ENCODE measurements around the gene C1QL1.

Gene C1QL1

DNA sequence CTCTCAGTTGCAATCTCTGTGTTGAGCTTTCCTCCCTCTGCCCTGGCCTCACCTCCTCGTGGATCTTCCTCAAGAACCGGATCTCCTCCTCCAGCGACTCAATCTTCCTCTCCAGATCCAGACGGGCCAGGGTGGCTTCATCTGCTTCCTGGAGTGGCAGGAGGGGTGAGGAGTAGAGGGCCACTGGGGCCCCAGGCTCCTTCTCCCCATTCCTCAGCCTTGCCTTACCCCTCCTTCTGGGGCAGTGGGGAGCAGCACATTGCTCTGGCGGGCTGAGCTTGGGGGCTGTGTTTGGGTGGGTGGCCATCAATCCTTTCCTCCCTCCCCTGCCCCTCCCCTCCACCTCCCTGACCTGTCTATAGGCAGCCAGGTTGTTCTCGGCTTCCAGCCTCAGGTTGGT, 54.4 kb downstream of the C1QL1 start:
- DNase-seq (ENCODE audit: low spot score), result no peak

DNA sequence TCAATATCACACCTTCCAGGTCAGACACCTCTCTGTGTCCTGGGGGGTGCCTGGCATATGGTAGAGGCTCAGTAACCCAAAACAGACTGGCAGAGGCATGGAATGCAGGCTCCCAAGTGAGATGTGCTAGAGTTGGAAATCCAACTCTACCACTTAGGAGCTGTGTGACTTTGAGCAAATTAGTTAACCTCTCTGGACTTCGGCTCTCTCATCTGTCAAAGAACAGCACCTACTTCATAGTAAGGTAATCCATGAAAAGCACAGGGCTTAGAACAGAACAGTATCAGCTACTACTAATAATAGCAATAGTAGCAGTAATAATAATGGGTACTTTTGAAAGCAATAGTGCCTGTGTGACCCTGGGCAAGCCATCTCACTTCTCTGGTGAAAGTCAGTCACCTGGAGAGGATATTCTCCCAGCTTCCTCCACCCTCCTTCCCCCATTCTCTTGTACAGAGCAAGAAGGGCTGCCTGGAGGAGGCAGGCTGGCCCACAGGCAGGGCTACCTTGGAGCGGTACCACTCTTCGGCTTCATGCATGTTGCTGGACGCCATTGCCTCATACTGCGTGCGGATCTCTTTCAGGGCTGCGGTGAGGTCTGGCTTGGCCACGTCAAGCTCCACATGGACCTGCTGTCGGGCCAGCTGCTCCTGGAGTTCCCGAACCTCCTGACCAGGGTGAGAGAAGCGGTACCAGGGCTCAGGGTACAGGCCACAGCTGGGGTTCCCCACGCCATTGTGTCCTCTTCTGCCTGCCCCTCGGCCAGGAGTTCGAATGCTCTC, 55.1 kb downstream of the C1QL1 start:
- DNase-seq (ENCODE audit: low spot score), result no peak

DNA sequence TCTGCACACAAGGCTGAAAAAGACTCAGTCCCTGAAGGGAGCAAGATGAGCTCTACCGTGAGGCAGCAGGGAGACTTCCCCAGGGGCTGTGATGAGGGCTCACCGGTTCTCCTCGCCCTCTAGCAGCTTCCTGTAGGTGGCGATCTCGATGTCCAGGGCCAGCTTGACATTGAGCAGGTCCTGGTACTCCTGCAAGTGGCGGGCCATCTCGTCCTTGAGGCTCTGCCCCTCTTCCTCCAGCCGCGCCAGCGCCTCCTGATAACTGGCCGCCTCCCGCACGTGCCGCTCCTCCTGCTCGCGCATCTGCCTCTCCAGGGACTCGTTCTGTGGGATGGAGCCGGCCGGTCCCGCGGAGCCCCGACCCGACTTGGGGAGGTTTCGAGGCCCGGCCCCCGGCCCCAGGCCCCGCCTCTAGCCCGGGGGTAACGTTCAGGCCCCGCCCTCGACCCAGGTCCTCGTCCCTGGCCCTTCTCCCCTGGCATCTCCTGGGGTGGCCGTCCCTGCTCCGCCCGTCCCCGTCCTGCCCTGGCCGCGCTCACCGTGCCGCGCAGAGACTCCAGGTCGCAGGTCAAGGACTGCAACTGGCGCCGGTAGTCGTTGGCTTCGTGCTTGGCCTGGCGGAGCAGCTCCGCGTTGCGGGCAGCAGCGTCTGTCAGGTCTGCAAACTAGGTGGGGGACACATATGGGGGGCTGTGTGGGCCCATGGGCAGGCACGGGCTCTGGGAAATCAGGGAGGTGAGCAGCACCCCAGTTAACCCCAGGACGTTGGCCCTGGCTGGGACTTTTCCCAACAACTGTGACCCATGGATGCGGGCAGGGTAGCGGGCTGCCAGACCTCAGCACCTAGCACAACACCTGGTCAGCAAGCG, 56.7 kb downstream of the C1QL1 start:
- peak; percentile 67 for DNase-seq (ENCODE audit: low spot score)

DNA sequence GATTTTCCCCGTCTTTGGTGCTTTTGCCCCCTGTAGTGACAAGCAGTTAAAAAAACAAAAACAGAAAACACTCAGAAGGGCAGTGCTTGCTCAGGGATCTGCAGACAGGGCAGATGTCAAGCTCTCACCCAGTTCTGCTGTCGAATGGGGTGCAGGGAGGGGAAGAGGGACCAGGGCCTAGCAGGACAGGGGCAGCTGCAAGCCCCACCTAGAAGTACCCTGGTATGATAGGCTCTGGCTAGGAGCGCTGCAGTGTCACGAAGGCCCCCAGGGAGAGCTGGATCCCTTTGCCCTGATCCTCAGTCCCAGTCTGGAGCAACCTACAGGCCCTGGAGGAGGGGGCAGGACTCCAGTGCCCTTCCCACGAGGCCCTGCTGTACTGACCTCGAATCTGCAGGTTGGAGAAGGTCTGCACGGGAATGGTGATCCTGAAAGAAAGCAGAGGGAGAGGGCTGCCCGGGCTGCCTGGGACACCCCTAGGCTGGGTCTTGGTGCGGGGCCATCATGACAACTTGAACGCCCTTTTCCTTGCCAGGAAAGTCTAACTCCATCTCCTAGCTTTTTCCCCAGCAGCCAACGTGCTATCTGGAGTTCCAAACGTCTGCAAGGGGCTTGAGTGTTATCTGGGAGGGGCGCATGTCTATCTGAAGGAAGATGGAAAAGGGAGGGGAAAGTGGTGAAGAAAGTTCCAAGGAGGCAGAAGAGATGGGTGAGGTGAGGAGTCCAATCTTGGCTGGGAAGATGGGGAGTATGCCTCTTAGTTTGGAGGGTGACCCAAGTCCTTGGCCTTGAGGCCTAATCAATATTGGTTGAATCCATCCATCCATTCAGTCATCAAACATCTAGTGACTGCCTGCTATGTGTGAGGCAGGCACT, 57.6 kb downstream of the C1QL1 start:
- DNase-seq (ENCODE audit: low spot score), result no peak

All from AG08396 (cell line).